ENCODE measurements around the gene KCNIP1. TPM values are rescaled to one million over a fixed set of nuclear protein-coding genes. Genes with fewer than 3 reads are reported as not detected.

Gene KCNIP1
- total and polyA plus RNA-seq, 10 donors, result 0.08 to 20.0 (median 9.4) TPM

DNA sequence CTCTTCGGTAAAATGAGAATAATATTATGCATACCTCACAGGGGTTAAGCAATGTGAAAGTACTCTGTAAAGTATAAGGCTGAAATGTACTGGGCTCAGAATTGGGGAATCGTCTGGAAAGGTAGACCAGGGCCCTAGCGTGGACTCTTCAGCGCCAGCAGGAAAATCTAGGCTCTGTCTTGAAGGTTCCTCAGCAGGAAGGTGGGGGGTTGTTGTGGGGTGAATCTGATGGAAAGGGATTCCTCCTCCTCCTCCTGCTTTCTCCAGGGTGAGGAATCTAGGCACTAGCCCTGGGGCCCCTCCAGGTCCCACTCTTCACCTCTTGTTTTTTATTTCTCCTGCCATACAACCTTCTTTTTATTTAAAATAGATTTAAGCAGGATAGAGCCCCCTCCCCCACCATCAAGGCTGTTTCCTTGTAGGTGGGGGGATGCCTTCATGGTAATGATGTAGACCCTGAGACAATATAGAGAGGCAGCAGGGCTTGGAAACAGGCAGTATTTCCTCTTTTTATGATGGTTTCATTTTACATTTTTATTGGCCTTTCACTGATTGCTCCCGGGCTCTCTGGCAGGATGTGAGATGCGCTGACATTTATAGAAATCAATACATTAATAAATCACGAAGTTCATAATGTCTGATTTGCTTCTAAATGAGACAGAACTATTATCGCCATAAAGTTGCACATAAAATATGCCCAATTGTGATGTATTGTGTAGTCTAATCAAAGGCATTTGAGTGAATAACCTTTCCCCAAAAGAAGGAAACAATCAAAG is 200.8 kb downstream of the KCNIP1 start:
- 59 to 79% (median 68%) methylated on average over 7 to 8 of the region's 8 CpGs for WGBS, 5 donors
- Histone ChIP-seq H3K27ac (no peak overlapping the region), H3K4me3 (no peak overlapping the region), H3K9me3 (peaks cover 0 to 7% (median 2%) of the 10 kb centered on the region in 8 donors), H3K36me3 (no peaks in the 10 kb centered on the region), H3K4me1 (no peaks in the 10 kb centered on the region), H3K27me3 (replicated peaks in 1 of 7) (peaks cover 0 to 5% (median 0%) of the 10 kb centered on the region in 7 donors)
- intact Hi-C loops (cut with DNase I; ENCODE audit: low total_unique reads), result no loop called here
- TF ChIP-seq POLR2AphosphoS5 (IDR thresholded peaks at IDR 0.05), result no peak
- no peak for TF ChIP-seq CTCF (IDR thresholded peaks at IDR 0.05 in 8 of 11, conservative IDR thresholded peaks at IDR 0.05 in 3 of 11)
- TF ChIP-seq POLR2A (IDR thresholded peaks at IDR 0.05), result no peak
- DNase-seq, result no peak

- intact Hi-C loops (cut with DNase I; ENCODE audit: low total_unique reads), result no loop called here
- H3K9me3 ChIP-seq, result peaks cover 0 to 19% (median 4%) of the 10 kb centered on the region in 8 donors
- H3K4me3 ChIP-seq, result no peak overlapping the region
- H3K27me3 ChIP-seq (replicated peaks in 1 of 7), result peaks cover 0 to 23% (median 0%) of the 10 kb centered on the region in 7 donors
- no peak overlapping the region for H3K27ac ChIP-seq
- no peak for DNase-seq
- no peaks in the 10 kb centered on the region for H3K4me1 ChIP-seq
- H3K36me3 ChIP-seq, result no peaks in the 10 kb centered on the region
- 59 to 87% (median 79%) methylated on average over 6 of the region's 6 CpGs for WGBS, 5 donors
- TF ChIP-seq POLR2AphosphoS5 (IDR thresholded peaks at IDR 0.05) (no peak), POLR2A (IDR thresholded peaks at IDR 0.05) (no peak), CTCF (IDR thresholded peaks at IDR 0.05 in 8 of 11, conservative IDR thresholded peaks at IDR 0.05 in 3 of 11) (no peak)
Observed at GRCh38 chr5:170709640-170710039, 205.8 kb downstream of the KCNIP1 start.

DNA sequence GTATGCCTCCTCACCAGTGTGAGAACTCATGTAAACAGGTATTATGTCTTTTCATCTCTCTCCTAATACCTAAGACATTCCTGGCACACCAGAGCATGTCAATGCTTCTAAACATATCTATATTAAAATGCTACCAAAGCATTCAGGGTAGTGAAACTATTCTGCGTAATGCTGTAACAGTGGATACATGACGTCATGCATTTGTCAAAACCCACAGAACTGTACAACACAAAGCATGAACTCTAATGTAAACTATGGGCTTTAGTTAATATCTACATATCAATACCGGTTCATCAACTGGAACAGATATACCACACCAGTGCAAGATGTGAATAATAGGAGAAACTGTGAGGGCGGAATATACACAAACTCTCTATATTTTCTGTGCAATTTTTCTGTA is 207.5 kb downstream of the KCNIP1 start:
- 85 to 95% (median 92%) methylated on average over 4 of the region's 4 CpGs for WGBS, 5 donors
- no peak for DNase-seq
- Histone ChIP-seq H3K4me3 (no peak overlapping the region), H3K36me3 (no peaks in the 10 kb centered on the region), H3K27ac (no peak overlapping the region), H3K4me1 (no peaks in the 10 kb centered on the region), H3K27me3 (replicated peaks in 1 of 7) (peaks cover 0 to 30% (median 0%) of the 10 kb centered on the region in 7 donors), H3K9me3 (peaks cover 0 to 19% (median 4%) of the 10 kb centered on the region in 8 donors)
- intact Hi-C loops (cut with DNase I; ENCODE audit: low total_unique reads), result no loop called here
- no peak for TF ChIP-seq POLR2A (IDR thresholded peaks at IDR 0.05)
- TF ChIP-seq CTCF (IDR thresholded peaks at IDR 0.05 in 8 of 11, conservative IDR thresholded peaks at IDR 0.05 in 3 of 11), result no peak

DNA sequence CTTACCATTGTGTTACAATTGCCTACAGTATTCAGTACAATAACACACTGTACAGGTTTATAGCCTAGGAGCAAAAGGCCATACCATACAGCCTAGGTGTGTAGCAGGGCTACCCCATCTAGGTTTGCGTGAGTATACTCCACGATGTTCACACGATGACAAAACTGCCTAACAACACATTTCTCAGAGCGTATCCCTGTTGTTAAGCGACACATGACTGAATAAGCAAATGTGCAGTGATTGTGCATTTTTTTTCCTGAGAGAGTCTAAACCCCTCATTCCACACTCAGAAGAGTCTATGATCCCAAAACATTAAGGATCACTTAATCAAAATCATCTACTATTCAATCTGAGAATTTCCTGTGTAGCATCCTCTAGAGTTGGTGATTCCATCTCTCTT is 211.3 kb downstream of the KCNIP1 start:
- Histone ChIP-seq H3K4me3 (no peak overlapping the region), H3K27ac (no peak overlapping the region), H3K27me3 (replicated peaks in 1 of 7) (peaks cover 0 to 58% (median 0%) of the 10 kb centered on the region in 7 donors), H3K36me3 (no peaks in the 10 kb centered on the region), H3K9me3 (peaks cover 0 to 7% (median 0%) of the 10 kb centered on the region in 8 donors), H3K4me1 (no peaks in the 10 kb centered on the region)
- intact Hi-C loops (cut with DNase I; ENCODE audit: low total_unique reads), result no loop called here
- WGBS, 5 donors, result 92 to 97% (median 96%) methylated on average over 5 of the region's 5 CpGs
- DNase-seq, result no peak
- TF ChIP-seq CTCF (IDR thresholded peaks at IDR 0.05 in 8 of 11, conservative IDR thresholded peaks at IDR 0.05 in 3 of 11), result no peak
- no peak for TF ChIP-seq POLR2A (IDR thresholded peaks at IDR 0.05)
- TF ChIP-seq POLR2AphosphoS5 (IDR thresholded peaks at IDR 0.05), result no peak
